GM12878 (cell line): Measurements from ENCODE around the gene FGR.

ENCODE experiments used
- CTCF ChIP-seq, 3 experiments: IDR thresholded peaks in 2 of 3; conservative IDR thresholded peaks in 1 of 3; 2 replicates each; pipeline ENCODE4 v1.5.1; 2011; ENCODE audit warnings: low read depth in 3 of 3, low read length in 3 of 3, mild to moderate bottlenecking in 3 of 3, control low read depth in 2 of 3, moderate library complexity in 2 of 3, inconsistent platforms in 1 of 3, mixed read lengths in 1 of 3; ENCODE audit not compliant: control insufficient read depth in 2 of 3, insufficient read depth in 1 of 3; ENCODE audit errors: extremely low read depth in 1 of 3
- FOXK2 ChIP-seq: fragments of 450-650 bp; IDR thresholded peaks from 2 replicates; pipeline ENCODE4 v1.6.1; 2017; ENCODE audit warnings: mild to moderate bottlenecking, moderate library complexity
- FOXM1 ChIP-seq: IDR thresholded peaks from 2 replicates; pipeline ENCODE4 v1.6.1; 2012; ENCODE audit warnings: low read depth, mild to moderate bottlenecking, inconsistent platforms, low read length, moderate library complexity
- JUNB ChIP-seq: IDR thresholded peaks from 2 replicates; pipeline ENCODE4 v1.6.1; 2016; ENCODE audit warnings: antibody characterized with exemption, mild to moderate bottlenecking
- MTA3 ChIP-seq: IDR thresholded peaks from 2 replicates; pipeline ENCODE4 v1.6.1; 2012; ENCODE audit warnings: low read length, inconsistent platforms, borderline replicate concordance
- POLR2AphosphoS5 ChIP-seq: IDR thresholded peaks from 2 replicates; pipeline ENCODE4 v1.6.1; 2011; ENCODE audit warnings: mild to moderate bottlenecking, low read length, inconsistent platforms
- RBBP5 ChIP-seq: fragments of 200-600 bp; sonication (generic); conservative IDR thresholded peaks from 2 replicates; pipeline ENCODE4 v1.6.1; 2016
- SRF ChIP-seq, 2 experiments: IDR thresholded peaks; 2 replicates each; pipeline ENCODE4 v1.6.1; 2011; ENCODE audit warnings: low read depth in 2 of 2, low read length in 2 of 2, mild to moderate bottlenecking in 1 of 2, moderate library complexity in 1 of 2

DNA sequence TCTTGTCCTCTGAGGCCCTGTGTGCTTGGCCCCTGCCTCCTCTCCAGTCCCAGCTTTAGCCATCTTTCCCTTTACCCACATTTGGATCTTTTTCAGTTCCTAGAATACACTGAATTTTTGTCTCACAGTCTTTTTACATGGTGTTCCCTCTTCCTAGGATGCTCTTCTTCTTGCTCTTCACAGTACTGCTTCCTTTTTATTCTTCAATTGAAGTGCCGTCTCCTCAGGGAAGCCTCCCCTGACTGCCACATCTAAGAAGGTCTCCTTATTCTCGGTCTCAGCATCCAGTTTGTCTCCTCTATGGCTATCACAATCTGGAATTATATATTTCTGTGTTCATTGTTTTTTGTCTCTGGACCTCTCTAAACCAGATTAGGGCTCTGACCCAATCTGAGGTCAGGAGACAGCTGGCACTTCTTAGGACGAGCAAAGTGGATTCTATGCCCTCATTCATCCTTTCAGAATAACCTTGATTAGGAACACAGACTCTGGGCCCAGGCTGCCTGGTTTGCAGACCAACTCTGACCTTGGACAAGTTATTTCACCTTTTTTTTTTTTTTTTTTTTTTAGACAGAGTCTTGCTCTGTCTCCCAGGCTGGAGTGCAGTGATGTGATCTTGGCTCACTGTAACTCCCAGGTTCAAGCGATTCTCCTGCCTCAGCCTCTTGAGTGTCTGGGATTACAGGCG lies 3.2 kb upstream of the FGR start:
- TF ChIP-seq MTA3 = no peak
- no peak for TF ChIP-seq CTCF (IDR thresholded peaks at IDR 0.05 in 2 of 3, conservative IDR thresholded peaks at IDR 0.05 in 1 of 3; ENCODE audit: control insufficient read depth in 2 of 3, extremely low read depth in 1 of 3, insufficient read depth in 1 of 3, low read depth in 3 of 3, low read length in 3 of 3)
- TF ChIP-seq POLR2AphosphoS5 = no peak
- no peak for TF ChIP-seq RBBP5
- TF ChIP-seq JUNB = no peak
- TF ChIP-seq SRF (IDR thresholded peaks at IDR 0.05; ENCODE audit: low read depth in 2 of 2, low read length in 2 of 2) = no peak
- TF ChIP-seq FOXK2 = no peak
- no peak for TF ChIP-seq FOXM1
